SU-DHL-6 (cell line): ENCODE results near the gene PBLD.

Source experiments
- H2AFZ ChIP-seq: fragments of 200-600 bp; sonication (generic); 2 replicates; pipeline ENCODE4 v1.6.1; 2014; ENCODE audit warnings: low read depth, mild to moderate bottlenecking, moderate library complexity, mixed read lengths, antibody characterized with exemption, low read length; ENCODE audit not compliant: severe bottlenecking
- H3F3A ChIP-seq: fragments of 200-600 bp; shearing (Covaris generic); 2 replicates; pipeline ENCODE4 v1.6.0; 2016; ENCODE audit warnings: antibody characterized with exemption, mild to moderate bottlenecking; ENCODE audit not compliant: insufficient read depth
- H3K27ac ChIP-seq: fragments of 200-600 bp; sonication (generic); 2 replicates; pipeline ENCODE4 v1.5.1; 2016; ENCODE audit warnings: low read depth, mild to moderate bottlenecking, low read length, moderate library complexity, mixed read lengths
- H3K27me3 ChIP-seq: fragments of 200-600 bp; sonication (generic), shearing (Covaris generic); 2 replicates; pipeline ENCODE4 v1.6.0; 2014; ENCODE audit warnings: mild to moderate bottlenecking, low read length
- H3K36me3 ChIP-seq: fragments of 200-600 bp; sonication (generic); 2 replicates; pipeline ENCODE4 v1.6.1; 2014; ENCODE audit warnings: mild to moderate bottlenecking, low read length, mixed read lengths
- H3K4me2 ChIP-seq: fragments of 300-600, 200-600 bp; shearing (Covaris generic), sonication (generic); 2 replicates; pipeline ENCODE4 v1.6.0; 2014; ENCODE audit warnings: low read length, low read depth, mild to moderate bottlenecking; ENCODE audit not compliant: poor library complexity, severe bottlenecking
- H3K4me3 ChIP-seq: fragments of 200-600 bp; sonication (generic); 2 replicates; pipeline ENCODE4 v1.5.1; 2014; ENCODE audit warnings: antibody characterized with exemption, low read length, mild to moderate bottlenecking, mixed read lengths; ENCODE audit not compliant: insufficient read depth, poor library complexity, severe bottlenecking
- H3K79me2 ChIP-seq: fragments of 200-600 bp; sonication (generic); 2 replicates; pipeline ENCODE4 v1.6.1; 2014; ENCODE audit warnings: mild to moderate bottlenecking, low read length, moderate library complexity; ENCODE audit not compliant: insufficient read depth
- H3K9ac ChIP-seq: fragments of 200-600 bp; sonication (generic); 2 replicates; pipeline ENCODE4 v1.7.0; 2014; ENCODE audit warnings: mild to moderate bottlenecking, low read length
- H3K9me2 ChIP-seq: fragments of 200-600 bp; sonication (generic); replicated peaks from 2 replicates; pipeline ENCODE4 v1.6.1; 2014; ENCODE audit warnings: low read length; ENCODE audit not compliant: insufficient read depth
- H3K9me3 ChIP-seq: fragments of 200-600 bp; sonication (generic); 2 replicates; pipeline ENCODE4 v1.6.1; 2014; ENCODE audit warnings: low read length, mixed read lengths; ENCODE audit not compliant: insufficient read depth
- H4K20me1 ChIP-seq: fragments of 200-600 bp; sonication (generic); 2 replicates; pipeline ENCODE4 v1.6.1; 2014; ENCODE audit warnings: low read depth, mild to moderate bottlenecking, antibody characterized with exemption, low read length, moderate library complexity, mixed read lengths
- EZH2phosphoT487 ChIP-seq: fragments of 200-600 bp; sonication (generic), shearing (Covaris generic); conservative IDR thresholded peaks from 2 replicates; pipeline ENCODE4 v1.6.1; 2018; ENCODE audit warnings: mild to moderate bottlenecking, antibody characterized with exemption, low read length, moderate library complexity, mixed read lengths
- TF ChIP-seq, protein P1 (sequence below): fragments of 200-600 bp; sonication (generic); IDR thresholded peaks from one replicate; pipeline ENCODE4 v1.5.1; 2017; ENCODE audit warnings: antibody characterized with exemption, mild to moderate bottlenecking, low read length, moderate library complexity; ENCODE audit not compliant: insufficient read depth, poor library complexity, severe bottlenecking

The PBLD gene

DNA sequence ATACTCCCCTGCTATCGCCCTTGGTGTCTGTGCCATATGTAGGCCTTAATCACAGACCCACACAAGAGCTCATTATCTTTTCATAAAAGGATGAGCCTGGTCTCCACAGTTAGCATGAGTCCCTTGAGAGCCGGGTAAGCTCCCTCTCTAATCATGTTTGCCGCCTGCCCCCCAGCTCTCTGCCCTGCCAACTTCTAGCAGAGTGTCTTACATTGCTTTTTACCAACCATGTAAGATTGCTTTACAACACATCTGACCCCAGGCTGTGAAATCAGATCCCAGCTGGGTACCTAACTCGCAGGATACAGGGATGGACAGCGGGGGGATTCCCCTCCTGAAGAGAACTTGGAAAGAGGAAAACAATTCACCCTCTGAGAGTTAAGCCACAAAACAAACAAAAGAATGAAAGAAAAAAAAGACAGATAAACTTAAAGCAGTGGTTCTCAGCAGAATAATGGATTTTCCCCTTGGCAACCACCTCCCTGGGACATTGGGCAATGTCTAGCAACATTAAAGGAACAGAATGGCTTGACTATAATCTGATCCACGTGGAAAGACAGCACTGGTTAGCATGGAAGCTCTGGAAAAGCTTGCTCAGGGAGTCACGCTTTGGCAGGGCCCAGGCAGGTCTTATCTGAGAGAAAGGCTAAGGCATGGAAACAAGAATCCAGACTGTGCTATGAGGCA is 61.4 kb downstream of the PBLD start:
- no peak overlapping the region for H2AFZ ChIP-seq
- H3K79me2 ChIP-seq, result no peaks in the 10 kb centered on the region
- no peak overlapping the region for H3K27ac ChIP-seq
- peaks cover 2% of the 10 kb centered on the region; the same call in 1 of the 2 replicates for H3K9me3 ChIP-seq
- no peaks in the 10 kb centered on the region for H3F3A ChIP-seq
- no peak overlapping the region for H3K9ac ChIP-seq
- no peaks in the 10 kb centered on the region for H4K20me1 ChIP-seq
- TF ChIP-seq, protein P1, sequence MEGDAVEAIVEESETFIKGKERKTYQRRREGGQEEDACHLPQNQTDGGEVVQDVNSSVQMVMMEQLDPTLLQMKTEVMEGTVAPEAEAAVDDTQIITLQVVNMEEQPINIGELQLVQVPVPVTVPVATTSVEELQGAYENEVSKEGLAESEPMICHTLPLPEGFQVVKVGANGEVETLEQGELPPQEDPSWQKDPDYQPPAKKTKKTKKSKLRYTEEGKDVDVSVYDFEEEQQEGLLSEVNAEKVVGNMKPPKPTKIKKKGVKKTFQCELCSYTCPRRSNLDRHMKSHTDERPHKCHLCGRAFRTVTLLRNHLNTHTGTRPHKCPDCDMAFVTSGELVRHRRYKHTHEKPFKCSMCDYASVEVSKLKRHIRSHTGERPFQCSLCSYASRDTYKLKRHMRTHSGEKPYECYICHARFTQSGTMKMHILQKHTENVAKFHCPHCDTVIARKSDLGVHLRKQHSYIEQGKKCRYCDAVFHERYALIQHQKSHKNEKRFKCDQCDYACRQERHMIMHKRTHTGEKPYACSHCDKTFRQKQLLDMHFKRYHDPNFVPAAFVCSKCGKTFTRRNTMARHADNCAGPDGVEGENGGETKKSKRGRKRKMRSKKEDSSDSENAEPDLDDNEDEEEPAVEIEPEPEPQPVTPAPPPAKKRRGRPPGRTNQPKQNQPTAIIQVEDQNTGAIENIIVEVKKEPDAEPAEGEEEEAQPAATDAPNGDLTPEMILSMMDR, result no peak
- no peak for TF ChIP-seq EZH2phosphoT487
- no peak overlapping the region for H3K4me3 ChIP-seq
- H3K27me3 ChIP-seq, result no peaks in the 10 kb centered on the region
- no peak overlapping the region for H3K4me2 ChIP-seq
- H3K9me2 ChIP-seq, result no peaks in the 10 kb centered on the region
- H3K36me3 ChIP-seq, result no peaks in the 10 kb centered on the region

DNA sequence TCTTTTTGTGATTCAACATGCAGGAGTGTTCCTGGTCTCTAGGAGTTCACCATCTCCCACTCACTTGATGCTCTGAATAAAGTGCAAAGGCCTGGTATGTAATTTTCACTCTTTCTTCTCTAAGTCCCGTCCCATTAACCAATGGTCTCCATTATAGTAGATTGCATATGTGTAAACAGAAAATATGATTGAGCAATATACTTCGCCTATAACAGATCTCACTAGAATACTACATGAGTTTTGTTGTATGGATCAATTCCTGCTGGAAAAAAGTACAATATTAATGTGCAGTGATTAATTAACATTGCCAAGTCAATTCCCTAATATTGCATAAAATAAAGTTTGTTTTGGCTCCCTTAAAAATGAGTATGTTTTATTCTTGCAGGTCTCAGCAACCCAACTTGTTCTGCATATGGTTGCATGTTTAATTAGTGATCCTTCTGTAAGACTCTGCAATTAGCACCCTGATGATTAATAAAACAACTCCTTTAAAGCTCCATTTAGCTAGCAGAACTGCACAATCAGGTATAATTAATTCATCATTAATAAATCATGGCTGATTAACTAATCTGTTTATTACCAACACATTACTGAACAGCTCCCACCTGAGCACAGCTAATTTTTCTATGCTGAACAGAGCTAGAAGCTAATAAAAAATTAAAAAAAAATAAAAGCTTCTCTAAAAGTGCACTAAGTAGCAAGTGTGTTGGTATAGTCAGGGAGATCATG is 63.0 kb downstream of the PBLD start:
- TF ChIP-seq EZH2phosphoT487, result no peak
- TF ChIP-seq, protein P1, result no peak

DNA sequence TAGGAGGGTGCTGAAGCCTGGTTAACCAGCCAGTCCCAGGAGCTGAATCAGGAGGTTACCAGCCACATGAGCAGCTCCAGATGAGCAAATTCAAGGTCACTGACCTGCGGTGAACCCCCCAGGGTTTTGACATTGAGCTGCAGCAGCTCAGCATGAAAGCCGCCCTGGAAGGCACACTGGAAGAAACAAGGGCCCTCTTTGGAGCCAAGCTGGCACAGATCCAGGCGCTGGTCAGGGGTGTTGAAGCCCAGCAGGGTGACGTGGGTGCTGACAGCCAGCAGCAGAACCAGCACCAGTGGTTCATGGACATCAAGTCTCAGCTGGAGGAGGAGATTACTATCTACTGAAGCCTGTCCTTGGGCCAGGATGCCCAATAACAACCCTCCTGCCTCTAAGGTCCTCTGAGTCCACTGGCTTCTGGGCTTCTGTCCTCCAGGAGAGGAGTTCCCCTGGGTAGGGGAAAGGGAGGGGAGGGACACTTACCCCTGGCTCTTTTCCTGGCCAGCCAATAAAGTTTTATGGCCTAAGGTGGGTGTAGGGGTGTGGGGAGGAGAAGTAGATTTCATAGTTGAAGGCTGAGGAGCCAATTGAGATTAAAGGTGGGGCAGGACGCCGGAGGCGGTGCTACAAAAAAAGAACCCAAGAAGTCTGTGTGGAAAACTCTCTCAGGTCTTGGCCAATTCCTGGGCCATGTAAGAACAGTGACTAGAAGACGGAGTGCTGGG is 71.4 kb downstream of the PBLD start:
- Histone ChIP-seq H4K20me1 (no peaks in the 10 kb centered on the region), H3K36me3 (no peaks in the 10 kb centered on the region), H3F3A (no peaks in the 10 kb centered on the region), H3K9ac (no peak overlapping the region), H3K4me3 (no peak overlapping the region), H3K9me3 (no peaks in the 10 kb centered on the region), H3K27ac (no peak overlapping the region), H3K9me2 (no peaks in the 10 kb centered on the region), H3K4me2 (no peak overlapping the region), H3K79me2 (no peaks in the 10 kb centered on the region), H3K27me3 (no peaks in the 10 kb centered on the region), H2AFZ (no peak overlapping the region)
- TF ChIP-seq, protein P1, result no peak
- TF ChIP-seq EZH2phosphoT487, result no peak

More for the DNA sequence above, 63.0 kb downstream of the PBLD start:
- Histone ChIP-seq H3F3A (no peaks in the 10 kb centered on the region), H3K36me3 (no peaks in the 10 kb centered on the region), H4K20me1 (no peaks in the 10 kb centered on the region), H3K4me2 (no peak overlapping the region), H3K9me2 (no peaks in the 10 kb centered on the region), H3K4me3 (no peak overlapping the region), H2AFZ (no peak overlapping the region), H3K9me3 (no peaks in the 10 kb centered on the region), H3K27ac (no peak overlapping the region), H3K27me3 (no peaks in the 10 kb centered on the region), H3K79me2 (no peaks in the 10 kb centered on the region), H3K9ac (no peak overlapping the region)
